NCI-H2196 (cell line): ENCODE results near the gene TIMM22.

Experiments used
- DNase-seq: peaks from one replicate; lab custom pipeline; 2025; ENCODE audit not compliant: unreplicated experiment; lab: John Stamatoyannopoulos, UW

Gene TIMM22

DNA sequence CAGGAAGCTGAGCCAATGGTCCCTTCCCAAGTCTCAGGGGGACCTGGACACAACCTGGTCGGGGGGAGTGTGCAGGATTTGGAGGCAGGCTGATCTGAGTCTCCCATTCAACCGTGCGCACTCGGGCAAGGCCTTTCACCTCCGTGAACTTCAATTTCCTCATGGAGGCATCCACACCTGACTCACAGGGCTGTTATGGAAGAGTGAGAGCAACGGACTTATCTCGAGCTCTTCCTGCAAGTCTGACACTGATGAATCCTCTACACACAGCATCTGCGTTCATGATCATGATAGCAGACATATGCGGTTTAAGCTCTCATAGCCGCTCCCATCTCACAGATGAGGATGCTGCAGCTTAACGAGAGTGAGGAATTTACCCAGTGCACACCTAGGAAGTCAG, 21.6 kb downstream of the TIMM22 start:
- no peak for DNase-seq

GRCh38 chr17:1019451-1019850, 22.5 kb downstream of the TIMM22 start:
- no peak for DNase-seq

- no peak for DNase-seq
Observed at GRCh38 chr17:1021147-1021546, 24.2 kb downstream of the TIMM22 start.

DNA sequence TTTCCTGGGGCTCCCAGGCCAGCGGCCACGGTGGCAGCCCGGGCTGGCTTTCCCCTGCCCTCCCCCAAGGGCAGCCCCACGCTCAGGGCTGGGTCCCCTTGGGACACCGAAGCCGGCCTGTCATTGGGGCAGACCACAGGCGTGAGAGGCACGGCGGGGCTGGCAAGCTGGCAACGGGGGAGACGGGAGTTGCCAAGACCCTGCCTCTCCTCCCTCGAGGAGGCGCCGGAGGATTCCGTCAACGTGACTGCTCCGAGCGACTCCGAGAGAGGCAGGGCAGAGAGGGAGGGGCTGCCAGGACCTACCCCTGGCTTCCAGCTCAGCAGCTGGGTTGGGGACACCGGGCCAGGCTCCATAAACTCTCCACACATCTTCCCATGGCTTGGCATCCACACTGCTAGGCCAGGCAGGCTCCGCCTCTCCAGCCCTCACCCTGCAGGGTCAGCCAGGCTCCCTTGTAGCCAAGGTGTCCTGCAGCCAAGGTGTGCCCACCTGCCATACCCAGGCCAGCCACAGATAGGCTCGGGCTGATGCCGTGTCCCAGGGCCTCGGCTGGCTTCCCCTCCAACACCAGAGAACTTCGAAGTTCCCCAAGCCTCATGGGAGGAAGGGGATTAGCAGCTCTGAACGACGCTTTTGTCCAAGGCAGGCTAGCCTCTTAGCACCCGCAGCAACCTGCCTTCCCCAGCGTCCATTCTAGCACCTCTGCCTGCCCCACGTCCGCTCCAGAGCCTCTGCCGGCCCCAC, 25.5 kb downstream of the TIMM22 start:
- DNase-seq: no peak

GRCh38 chr17:1024076-1024475, 27.1 kb downstream of the TIMM22 start:
- DNase-seq: no peak

DNA sequence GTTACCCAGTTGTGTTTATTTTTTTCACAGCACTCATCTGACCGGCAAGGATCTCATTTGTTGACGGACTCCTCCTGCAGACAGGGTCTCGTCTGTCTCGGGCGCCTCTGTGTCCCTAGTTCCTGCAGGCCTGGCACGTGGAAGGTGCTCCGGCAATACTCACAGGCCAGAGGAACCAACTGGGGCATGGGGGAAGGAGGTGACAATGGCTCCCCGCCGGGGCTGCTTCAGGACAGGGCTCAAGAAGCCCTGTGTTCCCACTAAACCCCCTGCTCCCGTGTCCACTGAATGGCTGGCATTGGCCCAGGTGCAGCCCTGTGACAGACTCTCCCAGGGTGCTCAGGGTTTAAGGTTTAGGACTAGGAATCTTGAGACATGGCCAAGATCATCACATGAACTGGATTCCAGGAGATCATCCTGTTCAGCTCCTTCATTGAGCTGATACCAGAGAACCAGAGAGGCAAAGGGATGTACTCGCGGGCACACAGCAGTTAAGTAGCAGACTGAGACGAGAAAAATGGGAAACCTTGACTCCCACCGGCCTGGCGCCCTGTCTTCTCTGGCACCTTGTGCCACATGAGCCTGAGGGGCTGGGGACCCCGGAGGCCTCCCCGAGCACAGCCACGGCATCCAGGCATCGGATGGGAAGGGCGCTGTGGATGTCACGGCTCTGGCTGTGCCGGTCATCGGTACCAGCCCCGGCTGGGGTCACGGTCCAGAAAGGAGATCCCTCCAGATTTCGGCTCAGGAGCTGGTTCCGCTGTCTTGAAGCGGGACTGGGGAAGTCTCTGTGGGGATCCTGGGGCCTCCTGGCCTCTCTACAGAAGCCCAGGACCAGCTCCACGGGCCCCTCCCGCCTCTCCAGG, 29.0 kb downstream of the TIMM22 start:
- DNase-seq: no peak

DNA sequence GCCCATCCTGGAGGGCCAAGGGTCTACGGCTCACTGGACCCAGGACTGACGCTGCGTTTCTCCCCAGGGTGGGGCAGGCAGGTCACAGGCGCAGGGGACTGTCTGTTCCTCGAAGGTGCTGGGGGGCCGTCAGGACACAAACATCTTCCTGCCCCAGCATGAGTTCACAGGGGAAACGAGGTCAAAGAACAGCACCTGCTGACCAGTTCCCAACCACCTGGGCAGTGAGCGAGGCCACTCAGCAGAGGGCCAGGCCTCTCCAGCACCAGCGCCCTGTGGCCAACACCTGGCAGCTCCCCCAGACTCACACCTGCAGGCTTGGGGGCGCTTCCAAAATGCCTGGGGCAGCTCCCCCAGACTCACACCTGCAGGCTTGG, 29.7 kb downstream of the TIMM22 start:
- no peak for DNase-seq

DNA sequence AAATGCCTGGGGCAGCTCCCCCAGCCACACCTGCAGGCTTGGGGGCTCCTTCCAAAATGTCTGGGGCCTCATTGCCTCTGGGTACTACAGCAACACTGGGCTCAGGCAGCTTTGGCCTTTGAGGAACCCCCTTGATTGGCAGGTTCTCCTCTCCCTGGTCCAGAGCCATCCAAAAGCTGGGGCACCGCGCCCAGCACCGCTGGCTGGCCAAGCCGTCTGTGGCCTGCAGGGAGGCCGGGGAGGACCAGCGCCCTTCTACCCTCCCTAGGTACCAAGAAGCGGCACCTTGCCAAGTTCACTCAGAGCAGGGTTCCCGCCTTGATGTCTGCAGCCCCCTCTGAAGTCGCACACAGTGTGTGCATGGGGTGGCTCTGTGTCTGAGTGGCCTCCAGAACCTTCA, 30.1 kb downstream of the TIMM22 start:
- DNase-seq: no peak

- no peak for DNase-seq
Observed at GRCh38 chr17:1029196-1029921, 32.4 kb downstream of the TIMM22 start.

DNA sequence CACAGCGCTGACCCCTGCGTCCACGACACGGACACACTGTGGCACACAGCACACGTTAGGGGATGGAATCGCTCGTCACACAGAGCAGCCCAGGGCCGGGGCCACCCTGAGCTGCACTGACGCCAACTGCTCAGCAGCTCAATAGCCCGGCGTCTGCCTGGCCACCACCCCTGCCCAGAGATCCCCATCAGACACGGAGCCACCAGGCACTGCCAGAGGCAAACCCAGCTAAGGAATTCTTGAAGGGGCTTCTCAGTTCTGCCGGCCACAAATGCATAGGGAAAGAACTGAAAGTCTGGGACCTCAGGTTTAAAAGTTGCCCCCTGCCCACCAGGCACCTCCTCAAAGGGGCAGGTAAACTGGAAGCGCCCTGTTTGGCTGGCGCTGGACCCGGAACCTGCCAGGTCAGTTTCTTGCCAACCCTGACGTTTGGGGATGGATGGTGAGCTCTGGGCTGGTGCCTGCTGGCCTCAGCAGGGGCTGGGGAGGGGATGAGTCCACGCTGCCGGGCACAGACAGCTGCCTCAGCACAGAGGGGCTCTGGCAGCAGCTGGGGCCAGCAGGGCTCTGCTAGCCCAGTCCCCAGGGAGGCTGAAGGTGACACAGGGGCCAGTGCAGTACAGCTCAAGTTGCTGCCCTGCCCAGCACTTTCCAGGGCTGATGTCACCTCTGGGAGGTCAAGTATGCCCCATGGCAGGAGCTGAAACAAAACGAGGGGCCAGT, 33.2 kb downstream of the TIMM22 start:
- DNase-seq: no peak

GRCh38 chr17:1030684-1031532, 34.0 kb downstream of the TIMM22 start:
- DNase-seq: no peak

- no peak for DNase-seq
Observed at GRCh38 chr17:1031711-1032110, 34.8 kb downstream of the TIMM22 start.

GRCh38 chr17:1032391-1032790, 35.5 kb downstream of the TIMM22 start:
- DNase-seq: no peak

DNA sequence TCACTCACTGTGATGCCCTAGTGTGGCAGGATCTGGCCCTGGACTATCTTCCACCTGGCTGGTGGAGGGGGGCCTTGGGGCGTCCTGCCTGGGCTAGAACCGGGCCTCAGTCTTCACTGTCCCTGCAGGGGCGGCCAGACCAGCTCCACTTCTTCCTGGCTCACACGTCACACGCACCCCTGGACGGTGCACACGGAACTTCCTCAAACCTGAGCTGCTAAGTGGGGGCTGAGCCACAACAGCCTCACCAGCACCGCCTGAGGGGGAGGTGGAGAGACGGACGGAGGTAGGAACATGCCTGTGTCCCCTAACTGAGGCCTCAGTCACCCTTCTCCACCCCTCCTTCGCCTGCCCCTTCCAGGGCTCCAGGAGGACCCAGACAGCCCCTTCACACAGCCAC, 36.6 kb downstream of the TIMM22 start:
- no peak for DNase-seq

GRCh38 chr17:1034652-1035210, 37.8 kb downstream of the TIMM22 start:
- DNase-seq: no peak

DNA sequence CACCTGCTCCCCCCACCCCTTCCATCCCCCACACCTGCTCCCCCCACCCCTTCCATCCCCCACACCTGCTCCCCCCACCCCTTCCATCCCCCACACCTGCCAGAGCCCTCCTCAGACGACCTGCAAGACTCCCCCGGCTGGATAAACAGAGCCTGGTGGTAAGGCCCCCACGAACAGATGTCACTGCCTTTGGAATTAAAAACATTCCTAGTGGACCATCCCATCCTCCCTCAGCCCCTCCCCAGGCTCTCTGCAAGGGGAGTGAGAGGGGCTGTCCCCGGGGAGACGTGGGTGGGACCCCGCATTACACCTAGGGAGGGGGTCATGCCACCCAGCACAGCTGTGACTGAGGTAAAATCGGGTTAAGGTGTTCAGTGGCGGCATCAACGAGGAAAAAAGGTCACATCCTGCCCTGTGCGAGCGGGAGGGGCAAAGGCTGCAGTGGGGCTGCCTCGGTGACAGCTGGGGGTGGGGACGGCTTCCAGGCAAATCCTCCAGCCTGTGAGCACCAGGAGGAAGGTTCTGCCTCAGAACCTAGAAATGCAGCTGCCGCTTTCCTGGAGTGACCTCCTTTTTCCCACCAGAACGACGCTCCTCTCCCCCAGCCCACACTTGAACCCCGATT, 38.7 kb downstream of the TIMM22 start:
- DNase-seq: no peak

DNA sequence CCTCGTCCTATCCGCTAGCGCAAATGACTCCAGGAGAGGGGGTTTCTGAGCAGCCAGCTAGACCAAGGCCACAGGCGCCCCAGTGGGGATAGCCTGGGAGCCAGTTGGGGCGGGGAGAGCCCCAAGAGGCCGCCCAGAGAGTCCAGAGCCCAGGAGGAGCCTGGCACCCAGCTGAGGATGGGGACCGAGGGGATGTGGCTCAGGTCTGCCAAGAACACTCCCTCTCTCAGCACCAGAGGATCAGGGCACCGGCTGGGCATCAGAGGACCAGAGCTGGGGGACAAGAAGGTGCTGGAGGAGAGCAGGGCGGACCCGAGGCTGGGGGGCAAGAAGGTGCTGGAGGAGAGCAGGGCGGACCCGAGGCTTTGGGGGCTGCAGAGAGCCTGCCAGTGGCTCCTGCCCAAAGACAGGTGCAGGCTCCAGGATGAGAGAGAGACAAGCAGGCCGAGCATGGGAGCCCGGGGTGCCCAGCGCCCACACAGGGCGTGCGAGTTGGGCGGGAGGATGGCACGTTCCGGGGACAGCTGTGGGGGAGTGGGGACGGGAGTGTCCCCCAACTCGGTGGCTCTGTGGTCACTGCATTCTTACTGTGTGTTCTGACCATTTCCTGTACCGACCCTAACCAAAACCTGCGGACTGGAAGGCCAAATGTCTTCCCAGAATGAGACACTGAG, 39.4 kb downstream of the TIMM22 start:
- no peak for DNase-seq

DNA sequence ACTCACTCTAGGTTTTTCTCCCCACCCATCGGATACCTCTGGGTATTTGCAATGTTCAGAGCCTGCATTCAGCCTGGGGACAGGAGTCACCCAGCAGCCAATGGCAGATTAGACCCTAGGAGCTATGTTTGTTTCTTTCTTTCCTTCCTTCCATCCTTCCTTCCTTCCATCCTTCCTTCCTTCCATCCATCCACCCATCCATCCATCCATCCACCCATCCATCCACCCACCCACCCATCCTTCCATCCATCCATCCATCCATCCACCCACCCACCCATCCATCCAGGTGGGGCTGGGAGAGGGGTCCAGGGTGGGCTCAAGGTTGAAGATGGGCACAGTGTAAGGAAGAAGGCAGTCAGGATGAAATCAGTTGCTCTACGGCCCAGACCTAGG, 39.9 kb downstream of the TIMM22 start:
- no peak for DNase-seq
